NCI-H128 (cell line): ENCODE data around the gene PHTF2.

Experiments
- DNase-seq: peaks from one replicate; lab custom pipeline; 2025; ENCODE audit not compliant: unreplicated experiment; lab: John Stamatoyannopoulos, UW

PHTF2 gene

GRCh38 chr7:77791956-77792355 is 6.6 kb upstream of the PHTF2 start:
- no peak for DNase-seq

GRCh38 chr7:77794000-77794399 is 4.6 kb upstream of the PHTF2 start:
- DNase-seq: no peak

- no peak for DNase-seq
Observed at GRCh38 chr7:77796109-77796508, 2.5 kb upstream of the PHTF2 start.

- no peak for DNase-seq
Observed at GRCh38 chr7:77796960-77797359, 1.6 kb upstream of the PHTF2 start.

- DNase-seq: no peak
Observed at GRCh38 chr7:77797734-77798393, 709 bp upstream of the PHTF2 start.

- DNase-seq: no peak
Observed at GRCh38 chr7:77799078-77799964, 748 bp downstream of the PHTF2 start.

GRCh38 chr7:77800158-77800557 is 1.6 kb downstream of the PHTF2 start:
- no peak for DNase-seq

GRCh38 chr7:77800730-77801129 is 2.2 kb downstream of the PHTF2 start:
- no peak for DNase-seq

GRCh38 chr7:77802557-77803405 is 4.2 kb downstream of the PHTF2 start:
- no peak for DNase-seq

- no peak for DNase-seq
Observed at GRCh38 chr7:77806425-77806824, 7.9 kb downstream of the PHTF2 start.

- DNase-seq: no peak
Observed at GRCh38 chr7:77808517-77808916, 9.9 kb downstream of the PHTF2 start.

GRCh38 chr7:77811516-77812289 is 13.1 kb downstream of the PHTF2 start:
- DNase-seq: no peak

- no peak for DNase-seq
Observed at GRCh38 chr7:77812290-77812685, 13.7 kb downstream of the PHTF2 start.

GRCh38 chr7:77813180-77813579 is 14.6 kb downstream of the PHTF2 start:
- DNase-seq: no peak

- no peak for DNase-seq
Observed at GRCh38 chr7:77819021-77819420, 20.4 kb downstream of the PHTF2 start.

GRCh38 chr7:77820967-77821366 is 22.4 kb downstream of the PHTF2 start:
- no peak for DNase-seq

- DNase-seq: no peak
Observed at GRCh38 chr7:77822269-77822668, 23.7 kb downstream of the PHTF2 start.

GRCh38 chr7:77823787-77824186 is 25.2 kb downstream of the PHTF2 start:
- no peak for DNase-seq

GRCh38 chr7:77824636-77825035 is 26.1 kb downstream of the PHTF2 start:
- DNase-seq: no peak

GRCh38 chr7:77825131-77825530 is 26.6 kb downstream of the PHTF2 start:
- DNase-seq: no peak

GRCh38 chr7:77826300-77826699 is 27.7 kb downstream of the PHTF2 start:
- no peak for DNase-seq
